Measurements from ENCODE around the gene PDSS2.
"Not testable (repeated sequence)": the region's sequence is repeated elsewhere in the genome, so short reads cannot be mapped to it uniquely, and the experiment has no call there.

The PDSS2 gene

GRCh38 chr6:107310362-107310761 lies 149.0 kb downstream of the PDSS2 start:
- in situ Hi-C loops (cut with HindIII; ENCODE audit: low sequenced_read_pairs) = no loop called here
- DNase-seq (ENCODE audit: low read depth, low spot score) = no peak
- TF ChIP-seq, protein P1, sequence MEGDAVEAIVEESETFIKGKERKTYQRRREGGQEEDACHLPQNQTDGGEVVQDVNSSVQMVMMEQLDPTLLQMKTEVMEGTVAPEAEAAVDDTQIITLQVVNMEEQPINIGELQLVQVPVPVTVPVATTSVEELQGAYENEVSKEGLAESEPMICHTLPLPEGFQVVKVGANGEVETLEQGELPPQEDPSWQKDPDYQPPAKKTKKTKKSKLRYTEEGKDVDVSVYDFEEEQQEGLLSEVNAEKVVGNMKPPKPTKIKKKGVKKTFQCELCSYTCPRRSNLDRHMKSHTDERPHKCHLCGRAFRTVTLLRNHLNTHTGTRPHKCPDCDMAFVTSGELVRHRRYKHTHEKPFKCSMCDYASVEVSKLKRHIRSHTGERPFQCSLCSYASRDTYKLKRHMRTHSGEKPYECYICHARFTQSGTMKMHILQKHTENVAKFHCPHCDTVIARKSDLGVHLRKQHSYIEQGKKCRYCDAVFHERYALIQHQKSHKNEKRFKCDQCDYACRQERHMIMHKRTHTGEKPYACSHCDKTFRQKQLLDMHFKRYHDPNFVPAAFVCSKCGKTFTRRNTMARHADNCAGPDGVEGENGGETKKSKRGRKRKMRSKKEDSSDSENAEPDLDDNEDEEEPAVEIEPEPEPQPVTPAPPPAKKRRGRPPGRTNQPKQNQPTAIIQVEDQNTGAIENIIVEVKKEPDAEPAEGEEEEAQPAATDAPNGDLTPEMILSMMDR (IDR thresholded peaks at IDR 0.05; ENCODE audit: low read depth, low read length) = no peak
- no peak overlapping the region for H3K4me3 ChIP-seq (ENCODE audit: low read depth, low read length)

DNA sequence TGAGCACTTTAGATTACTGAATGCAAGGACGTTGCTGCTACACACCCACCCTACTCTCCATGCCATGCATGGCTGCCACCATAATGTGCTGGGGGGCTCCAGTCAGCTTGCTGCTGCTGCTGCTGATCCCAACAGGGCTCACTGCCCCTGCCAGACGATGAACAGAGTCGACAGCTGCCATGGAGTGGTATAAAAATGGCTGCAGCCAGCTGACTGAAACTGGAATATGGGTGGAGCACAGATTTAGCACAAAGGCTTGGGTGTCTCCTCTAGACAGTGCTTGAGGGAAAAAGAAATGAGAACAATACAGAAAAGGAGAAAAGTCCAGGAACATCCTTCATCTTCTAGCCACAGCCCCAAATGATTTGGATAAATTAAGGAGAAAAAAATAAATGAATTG lies 150.7 kb downstream of the PDSS2 start:
- in situ Hi-C loops (cut with HindIII; ENCODE audit: low sequenced_read_pairs) = no loop called here
- TF ChIP-seq, protein P1 (IDR thresholded peaks at IDR 0.05; ENCODE audit: low read depth, low read length) = no peak
- H3K4me3 ChIP-seq (ENCODE audit: low read depth, low read length) = no peak overlapping the region
- no peak for DNase-seq (ENCODE audit: low read depth, low spot score)

DNA sequence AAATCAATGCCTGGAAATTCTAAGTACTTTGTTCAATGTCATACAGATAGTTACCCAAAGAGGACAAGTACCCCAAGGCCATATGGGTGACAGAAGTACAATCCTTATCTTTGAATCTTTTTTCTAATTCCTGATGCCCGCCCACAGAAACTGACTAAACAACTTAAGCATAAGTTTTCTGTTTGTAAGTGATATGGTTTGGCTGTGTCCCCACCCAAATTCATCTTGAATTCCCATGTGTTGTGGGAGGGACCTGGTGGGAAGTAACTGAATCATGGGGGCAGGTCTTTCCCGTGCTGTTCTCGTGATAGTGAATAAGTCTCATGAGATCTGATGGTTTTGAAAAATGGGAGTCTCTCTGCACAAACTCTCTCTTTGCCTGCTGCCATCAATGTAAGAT lies 153.4 kb downstream of the PDSS2 start:
- in situ Hi-C loops (cut with HindIII; ENCODE audit: low sequenced_read_pairs); H3K4me3 ChIP-seq (ENCODE audit: low read depth, low read length); DNase-seq (ENCODE audit: low read depth, low spot score): not testable (repeated sequence)

GRCh38 chr6:107305391-107305790 lies 154.0 kb downstream of the PDSS2 start:
- TF ChIP-seq, protein P1 (IDR thresholded peaks at IDR 0.05; ENCODE audit: low read depth, low read length) = no peak
- no peak for DNase-seq (ENCODE audit: low read depth, low spot score)
- in situ Hi-C loops (cut with HindIII; ENCODE audit: low sequenced_read_pairs) = no loop called here
- H3K4me3 ChIP-seq (ENCODE audit: low read depth, low read length) = no peak overlapping the region

DNA sequence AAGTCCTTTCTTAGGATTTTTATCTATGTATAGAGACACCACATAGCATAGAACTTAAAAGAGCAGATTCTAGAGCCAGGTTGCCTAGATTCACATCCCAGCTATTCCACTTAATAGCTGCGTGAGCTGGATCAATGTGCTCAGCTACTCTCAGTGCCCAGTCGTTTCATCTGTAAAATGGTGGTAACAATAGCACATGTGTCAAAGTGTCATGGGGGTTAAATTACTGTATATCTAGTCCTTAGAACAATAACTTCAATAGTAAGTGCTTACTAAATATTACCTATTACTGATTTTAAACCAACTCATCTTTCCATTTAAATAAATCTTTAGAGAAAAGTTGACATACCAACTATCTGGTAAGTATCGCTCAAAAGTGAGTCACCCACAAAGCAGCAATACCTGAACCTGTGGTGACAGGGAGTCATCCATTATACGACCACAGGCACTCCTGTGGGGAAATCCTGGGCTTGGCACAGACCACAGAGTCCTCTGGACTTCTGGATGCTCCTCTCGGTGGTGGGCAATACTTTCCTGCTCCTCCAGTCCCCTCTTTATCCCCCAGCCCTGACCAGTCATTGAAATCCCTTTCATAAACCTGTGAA lies 154.8 kb downstream of the PDSS2 start:
- DNase-seq (ENCODE audit: low read depth, low spot score) = peak; percentile 38
- in situ Hi-C loops (cut with HindIII; ENCODE audit: low sequenced_read_pairs) = no loop called here
- no peak overlapping the region for H3K4me3 ChIP-seq (ENCODE audit: low read depth, low read length)
- TF ChIP-seq, protein P1 (IDR thresholded peaks at IDR 0.05; ENCODE audit: low read depth, low read length) = no peak

DNA sequence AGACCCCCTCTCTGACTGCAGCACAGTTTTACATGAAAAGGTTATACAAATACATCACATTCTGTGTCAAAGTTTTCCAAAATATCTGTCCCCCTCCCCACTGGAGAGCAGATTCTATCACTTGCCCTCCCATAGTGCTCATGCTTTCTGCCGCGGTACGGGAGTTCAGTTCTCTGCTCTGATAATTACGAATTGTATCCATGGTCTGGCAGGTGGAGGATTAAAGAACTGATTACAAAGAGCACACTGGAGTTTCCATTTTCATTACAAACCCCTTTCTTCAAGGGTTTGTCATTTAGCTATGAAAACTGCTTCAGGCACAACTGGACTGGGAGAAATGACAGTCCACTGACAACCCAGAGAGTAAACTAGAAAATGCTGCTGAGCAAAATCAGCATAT lies 166.0 kb downstream of the PDSS2 start:
- TF ChIP-seq, protein P1 (IDR thresholded peaks at IDR 0.05; ENCODE audit: low read depth, low read length) = no peak
- in situ Hi-C loops (cut with HindIII; ENCODE audit: low sequenced_read_pairs) = no loop called here
- no peak for DNase-seq (ENCODE audit: low read depth, low spot score)
- H3K4me3 ChIP-seq (ENCODE audit: low read depth, low read length) = no peak overlapping the region

GRCh38 chr6:107292715-107293271 lies 166.6 kb downstream of the PDSS2 start:
- DNase-seq (ENCODE audit: low read depth, low spot score) = no peak
- TF ChIP-seq, protein P1 (IDR thresholded peaks at IDR 0.05; ENCODE audit: low read depth, low read length) = no peak
- no peak overlapping the region for H3K4me3 ChIP-seq (ENCODE audit: low read depth, low read length)
- in situ Hi-C loops (cut with HindIII; ENCODE audit: low sequenced_read_pairs) = no loop called here

Measured in astrocyte of the spinal cord (primary cell).